GOT3 (cell line): ENCODE results near the gene PES1.
"Not testable (repeated sequence)": the region's sequence is repeated elsewhere in the genome, so short reads cannot be mapped to it uniquely, and the experiment has no call there.

Experiments
- DNase-seq: peaks from one replicate; lab custom pipeline; 2025; ENCODE audit warnings: mixed read lengths; lab: John Stamatoyannopoulos, UW

The PES1 gene

GRCh38 chr22:30591588-30592359, at the start of gene PES1:
TSS of gene PES1 (minus strand) at chr22:30591910. CDS start at chr22:30591833, 77 bp downstream.
- peak; percentile 90 for DNase-seq

GRCh38 chr22:30640839-30641430, 49.2 kb upstream of the PES1 start:
- DNase-seq = no peak

- DNase-seq = no peak
Observed at GRCh38 chr22:30640361-30640760, 48.7 kb upstream of the PES1 start.

- no peak for DNase-seq
Observed at GRCh38 chr22:30637701-30638114, 46.0 kb upstream of the PES1 start.

- DNase-seq = no peak
Observed at GRCh38 chr22:30636226-30637077, 44.7 kb upstream of the PES1 start.

- DNase-seq = peak; percentile 85
Observed at GRCh38 chr22:30635273-30636225, 43.8 kb upstream of the PES1 start, which contains the start of gene SLC35E4. TSS of gene SLC35E4 (plus strand) at chr22:30635781. CDS start at chr22:30636451, 670 bp downstream.

- peak; percentile 58 for DNase-seq
Observed at GRCh38 chr22:30634471-30635233, 42.9 kb upstream of the PES1 start.

GRCh38 chr22:30631469-30631868, 39.8 kb upstream of the PES1 start:
- DNase-seq = not testable (repeated sequence)

- DNase-seq = no peak
Observed at GRCh38 chr22:30628491-30628890, 36.8 kb upstream of the PES1 start.

- no peak for DNase-seq
Observed at GRCh38 chr22:30627471-30627870, 35.8 kb upstream of the PES1 start.

GRCh38 chr22:30626413-30626812, 34.7 kb upstream of the PES1 start:
- DNase-seq = no peak

GRCh38 chr22:30619909-30620308, 28.2 kb upstream of the PES1 start:
- DNase-seq = not testable (repeated sequence)

GRCh38 chr22:30617819-30618218, 26.1 kb upstream of the PES1 start:
- DNase-seq = no peak

GRCh38 chr22:30615543-30615954, 23.8 kb upstream of the PES1 start:
- DNase-seq = no peak

- no peak for DNase-seq
Observed at GRCh38 chr22:30614879-30615278, 23.2 kb upstream of the PES1 start.

GRCh38 chr22:30614268-30614667, 22.6 kb upstream of the PES1 start:
- DNase-seq = no peak

GRCh38 chr22:30612789-30613188, 21.1 kb upstream of the PES1 start:
- DNase-seq = no peak

GRCh38 chr22:30611197-30611596, 19.5 kb upstream of the PES1 start:
- no peak for DNase-seq

GRCh38 chr22:30610299-30610698, 18.6 kb upstream of the PES1 start:
- DNase-seq = no peak
